H1 (cell line): ENCODE data around the gene LMO4. TPM values are rescaled to one million over a fixed set of nuclear protein-coding genes. Genes with fewer than 3 reads are reported as not detected.

Source experiments
- CEBPB ChIP-seq: IDR thresholded peaks from 2 replicates; pipeline ENCODE4 v1.6.1; 2012; ENCODE audit warnings: low read depth, low read length
- EZH2 ChIP-seq: fragments of 200-600 bp; sonication (generic); IDR thresholded peaks from 2 replicates; pipeline ENCODE4 v1.7.1; 2012; ENCODE audit warnings: low read depth, mild to moderate bottlenecking, moderate library complexity, low read length, inconsistent platforms; ENCODE audit not compliant: severe bottlenecking
- polyA plus RNA-seq, 7 experiments: library from polyadenylated mRNA; depleted of rRNA in 3 of 7; stranded (reverse) in 5 of 7; unstranded in 2 of 7; fragments of >200 nt in 5 of 7; fragments of 200-250 nt in 2 of 7; gene quantifications; 1 replicate in 5 of 7; 2 replicates in 1 of 7; 4 replicates in 1 of 7; pipeline versions ENCODE4 v1.2.1 to v1.2.3, GENCODE V29; 2011 to 2013; ENCODE audit warnings: missing spikeins in 2 of 7, mixed read lengths in 2 of 7
- total RNA-seq: library from RNA; stranded (reverse); fragmentation: NEBNext Ultra II Directional; extraction: Animal tissue kit (Norgen Biotek cat#: 25700); gene quantifications from 2 replicates; pipeline ENCODE4 v1.2.1, GENCODE V29; 2021

LMO4 gene
- total and polyA plus RNA-seq, 2 of the 8 experiments (the other 6 are each of a cell fraction or from before 2014, with no cell fraction given) = 71.7 to 98.7 TPM

DNA sequence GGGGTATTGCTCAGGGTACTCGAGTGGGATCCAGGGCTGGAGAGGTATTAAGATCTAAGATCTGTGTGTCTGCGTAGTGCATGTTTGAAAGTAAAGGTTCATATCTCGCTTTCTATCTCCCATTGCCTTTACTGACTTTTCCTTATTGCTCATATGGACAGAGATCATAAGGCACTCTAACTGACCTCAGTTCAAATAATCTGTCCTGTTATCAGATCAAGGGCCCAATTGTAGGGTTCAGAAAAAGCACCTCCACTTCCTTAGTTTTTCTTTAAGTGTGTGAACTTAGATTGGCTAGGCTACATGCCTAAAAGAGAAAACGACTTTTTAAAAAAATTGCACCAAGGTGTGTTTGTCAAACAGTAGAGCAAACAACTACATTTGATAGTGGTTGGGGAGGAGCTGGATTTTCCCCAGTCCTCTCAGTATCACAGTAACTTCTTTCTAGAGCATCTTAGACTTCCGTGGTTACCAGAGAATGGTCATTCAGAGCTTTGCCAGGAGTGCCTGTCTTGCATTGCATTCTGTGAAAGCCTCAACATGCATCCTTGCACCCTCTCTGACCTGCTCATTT is 57.6 kb downstream of the LMO4 start (continued):
- no peak for TF ChIP-seq CEBPB
- no peak for TF ChIP-seq EZH2
